Astrocyte (in vitro differentiated cells and primary cell): Measurements from ENCODE around the gene C1orf198. TPM values are rescaled to one million over a fixed set of nuclear protein-coding genes. Genes with fewer than 3 reads are reported as not detected.

ENCODE experiments used
- total RNA-seq: library from RNA; stranded (reverse); gene quantifications from 2 replicates; pipeline ENCODE4 v1.2.1, GENCODE V29; 2021

Gene C1orf198
- total RNA-seq, 1 donor from 2014 or later, result 102 TPM

Other genes with a start within 250 kb of the C1orf198 start
- 25.9 and 27.1 TPM in 2 replicates for gene COG2, start 226.0 kb downstream of the C1orf198 start, total RNA-seq
- gene AGT, start 154.4 kb downstream of the C1orf198 start, total RNA-seq, result 1.2 and 3.0 TPM in 2 replicates
- gene CAPN9, start 121.1 kb downstream of the C1orf198 start, total RNA-seq, result not detected in 2 replicates
- 13.0 and 15.8 TPM in 2 replicates for gene TTC13, start 110.3 kb upstream of the C1orf198 start, total RNA-seq
- 14.4 and 16.7 TPM in 2 replicates for gene ARV1, start 110.6 kb upstream of the C1orf198 start, total RNA-seq
- 9.6 and 12.6 TPM in 2 replicates for gene FAM89A, start 171.7 kb upstream of the C1orf198 start, total RNA-seq